H1 (cell line): ENCODE data around the gene ADGRB3. TPM values are rescaled to one million over a fixed set of nuclear protein-coding genes. Genes with fewer than 3 reads are reported as not detected.

ENCODE experiments used
- CHD1 ChIP-seq: IDR thresholded peaks from 2 replicates; pipeline ENCODE4 v1.6.1; 2012; ENCODE audit warnings: low read depth, low read length, improper control_type of control experiment
- MAX ChIP-seq: IDR thresholded peaks from 2 replicates; pipeline ENCODE4 v1.6.1; 2012; ENCODE audit warnings: inconsistent platforms
- RAD21 ChIP-seq, 2 experiments: IDR thresholded peaks in 1 of 2; conservative IDR thresholded peaks in 1 of 2; 2 replicates each; pipeline ENCODE4 v1.6.1; 2011; ENCODE audit warnings: low read depth in 2 of 2, low read length in 2 of 2, improper control_type of control experiment in 1 of 2, inconsistent platforms in 1 of 2, mild to moderate bottlenecking in 1 of 2, moderate library complexity in 1 of 2
- RFX5 ChIP-seq: IDR thresholded peaks from 2 replicates; pipeline ENCODE4 v1.6.1; 2011; ENCODE audit warnings: low read depth, low read length, improper control_type of control experiment, borderline replicate concordance
- SIN3A ChIP-seq, 2 experiments: IDR thresholded peaks in 1 of 2; conservative IDR thresholded peaks in 1 of 2; 2 replicates each; pipeline ENCODE4 v1.6.1; 2011 to 2012; ENCODE audit warnings: low read length in 2 of 2, improper control_type of control experiment in 1 of 2, low read depth in 1 of 2, mild to moderate bottlenecking in 1 of 2
- SP1 ChIP-seq: IDR thresholded peaks from 2 replicates; pipeline ENCODE4 v1.6.1; 2011; ENCODE audit warnings: low read depth, low read length
- polyA plus RNA-seq, 7 experiments: library from polyadenylated mRNA; depleted of rRNA in 3 of 7; stranded (reverse) in 5 of 7; unstranded in 2 of 7; fragments of >200 nt in 5 of 7; fragments of 200-250 nt in 2 of 7; gene quantifications; 1 replicate in 5 of 7; 2 replicates in 1 of 7; 4 replicates in 1 of 7; pipeline versions ENCODE4 v1.2.1 to v1.2.3, GENCODE V29; 2011 to 2013; ENCODE audit warnings: missing spikeins in 2 of 7, mixed read lengths in 2 of 7
- total RNA-seq: library from RNA; stranded (reverse); fragmentation: NEBNext Ultra II Directional; extraction: Animal tissue kit (Norgen Biotek cat#: 25700); gene quantifications from 2 replicates; pipeline ENCODE4 v1.2.1, GENCODE V29; 2021
- TF ChIP-seq, protein P1 (sequence below), 3 experiments: IDR thresholded peaks; 1 replicate in 2 of 3; 2 replicates in 1 of 3; pipeline versions ENCODE4 v1.5.1 to v1.6.1; 2011; ENCODE audit warnings: low read length in 3 of 3, mild to moderate bottlenecking in 3 of 3, inconsistent platforms in 2 of 3, low read depth in 1 of 3, moderate library complexity in 1 of 3; ENCODE audit not compliant: insufficient read depth in 1 of 3; ENCODE audit errors: control extremely low read depth in 1 of 3

The ADGRB3 gene
- total and polyA plus RNA-seq, 2 of the 8 experiments (the other 6 are each of a cell fraction or from before 2014, with no cell fraction given) = 0.35 to 1.2 TPM

DNA sequence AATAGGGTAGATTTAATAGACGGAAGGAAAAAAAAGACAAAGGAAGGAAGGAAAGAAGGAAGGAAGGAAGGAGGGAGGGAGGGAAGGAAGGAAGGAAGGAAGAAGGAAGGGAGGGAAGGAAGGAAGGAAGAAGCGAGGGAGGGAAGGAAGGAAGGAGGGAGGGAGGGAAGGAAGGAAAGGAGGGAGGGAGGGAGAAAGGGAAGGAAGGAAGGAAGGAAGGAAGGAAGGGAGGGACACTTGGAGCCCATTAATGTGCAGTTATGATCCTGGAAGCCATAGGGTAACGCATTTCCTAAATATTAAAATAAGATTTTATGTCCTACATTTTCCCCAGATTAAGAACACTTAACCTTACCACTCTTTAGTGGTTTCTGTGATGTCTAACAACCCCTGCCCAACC lies 465.7 kb downstream of the ADGRB3 start (continued):
- no peak for TF ChIP-seq CHD1
- TF ChIP-seq MAX = no peak
- no peak for TF ChIP-seq SIN3A (conservative IDR thresholded peaks at IDR 0.05 in 1 of 2, IDR thresholded peaks at IDR 0.05 in 1 of 2; ENCODE audit: low read depth in 1 of 2, low read length in 2 of 2)
- TF ChIP-seq RAD21 (IDR thresholded peaks at IDR 0.05 in 1 of 2, conservative IDR thresholded peaks at IDR 0.05 in 1 of 2; ENCODE audit: low read depth in 2 of 2, low read length in 2 of 2) = no peak
- TF ChIP-seq SP1 = no peak
- TF ChIP-seq, protein P1, sequence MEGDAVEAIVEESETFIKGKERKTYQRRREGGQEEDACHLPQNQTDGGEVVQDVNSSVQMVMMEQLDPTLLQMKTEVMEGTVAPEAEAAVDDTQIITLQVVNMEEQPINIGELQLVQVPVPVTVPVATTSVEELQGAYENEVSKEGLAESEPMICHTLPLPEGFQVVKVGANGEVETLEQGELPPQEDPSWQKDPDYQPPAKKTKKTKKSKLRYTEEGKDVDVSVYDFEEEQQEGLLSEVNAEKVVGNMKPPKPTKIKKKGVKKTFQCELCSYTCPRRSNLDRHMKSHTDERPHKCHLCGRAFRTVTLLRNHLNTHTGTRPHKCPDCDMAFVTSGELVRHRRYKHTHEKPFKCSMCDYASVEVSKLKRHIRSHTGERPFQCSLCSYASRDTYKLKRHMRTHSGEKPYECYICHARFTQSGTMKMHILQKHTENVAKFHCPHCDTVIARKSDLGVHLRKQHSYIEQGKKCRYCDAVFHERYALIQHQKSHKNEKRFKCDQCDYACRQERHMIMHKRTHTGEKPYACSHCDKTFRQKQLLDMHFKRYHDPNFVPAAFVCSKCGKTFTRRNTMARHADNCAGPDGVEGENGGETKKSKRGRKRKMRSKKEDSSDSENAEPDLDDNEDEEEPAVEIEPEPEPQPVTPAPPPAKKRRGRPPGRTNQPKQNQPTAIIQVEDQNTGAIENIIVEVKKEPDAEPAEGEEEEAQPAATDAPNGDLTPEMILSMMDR (IDR thresholded peaks at IDR 0.05; ENCODE audit: control extremely low read depth in 1 of 3, insufficient read depth in 1 of 3, low read depth in 1 of 3, low read length in 3 of 3) = no peak
- TF ChIP-seq RFX5 = no peak
